ACHN (cell line): ENCODE data around the gene NINL.

Experiments used
- DNase-seq: peaks from one replicate; pipeline ENCODE4 v3.0.0-alpha.2; 2015
- in situ Hi-C: cut with HindIII; loops from 2 replicates; pipeline ENCODE4 v1.10.0; 2017; ENCODE audit warnings: low sequenced_read_pairs, low pct_ligation_motif_present, low pct_unique_long_range_greater_than_20kb

Gene NINL

DNA sequence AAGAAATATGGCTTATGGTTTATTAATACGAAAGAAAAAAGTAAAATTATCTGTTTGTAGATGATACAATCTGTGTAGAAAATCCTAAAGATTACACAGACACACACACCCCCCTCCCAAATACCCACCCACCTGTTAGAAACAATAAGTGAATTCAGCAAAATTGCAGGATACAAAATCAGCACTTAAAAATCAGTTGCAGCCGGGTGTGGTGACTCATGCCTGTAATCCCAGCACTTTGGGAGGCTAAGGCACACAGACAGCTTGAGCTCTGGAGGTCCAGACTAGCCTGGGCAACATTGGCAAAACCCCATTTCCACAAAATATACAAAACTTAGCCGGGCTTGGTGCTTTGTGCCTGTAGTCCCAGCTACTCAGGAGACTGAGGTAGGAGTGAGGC, 42.3 kb downstream of the NINL start:
- in situ Hi-C loops: no loop called here
- peak; percentile 21 for DNase-seq

DNA sequence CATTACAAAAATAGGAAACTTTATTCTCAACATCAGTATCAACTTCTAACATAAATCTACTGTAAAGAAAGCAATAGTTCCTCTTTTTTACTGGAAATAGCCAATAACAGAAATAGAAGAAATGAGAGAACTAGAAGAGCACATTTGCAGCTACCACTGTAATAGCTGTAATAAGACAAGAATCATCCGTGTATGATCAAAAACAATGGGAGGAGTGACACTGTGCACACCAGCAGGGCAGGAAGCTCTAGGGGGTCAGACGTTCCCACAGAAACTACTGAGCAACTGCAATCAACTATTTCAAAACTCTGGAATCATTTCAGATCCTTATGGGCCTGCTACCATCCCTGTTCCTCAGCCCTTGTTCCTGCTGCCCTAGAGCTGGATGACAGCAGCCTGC, 43.7 kb downstream of the NINL start:
- no peak for DNase-seq

DNA sequence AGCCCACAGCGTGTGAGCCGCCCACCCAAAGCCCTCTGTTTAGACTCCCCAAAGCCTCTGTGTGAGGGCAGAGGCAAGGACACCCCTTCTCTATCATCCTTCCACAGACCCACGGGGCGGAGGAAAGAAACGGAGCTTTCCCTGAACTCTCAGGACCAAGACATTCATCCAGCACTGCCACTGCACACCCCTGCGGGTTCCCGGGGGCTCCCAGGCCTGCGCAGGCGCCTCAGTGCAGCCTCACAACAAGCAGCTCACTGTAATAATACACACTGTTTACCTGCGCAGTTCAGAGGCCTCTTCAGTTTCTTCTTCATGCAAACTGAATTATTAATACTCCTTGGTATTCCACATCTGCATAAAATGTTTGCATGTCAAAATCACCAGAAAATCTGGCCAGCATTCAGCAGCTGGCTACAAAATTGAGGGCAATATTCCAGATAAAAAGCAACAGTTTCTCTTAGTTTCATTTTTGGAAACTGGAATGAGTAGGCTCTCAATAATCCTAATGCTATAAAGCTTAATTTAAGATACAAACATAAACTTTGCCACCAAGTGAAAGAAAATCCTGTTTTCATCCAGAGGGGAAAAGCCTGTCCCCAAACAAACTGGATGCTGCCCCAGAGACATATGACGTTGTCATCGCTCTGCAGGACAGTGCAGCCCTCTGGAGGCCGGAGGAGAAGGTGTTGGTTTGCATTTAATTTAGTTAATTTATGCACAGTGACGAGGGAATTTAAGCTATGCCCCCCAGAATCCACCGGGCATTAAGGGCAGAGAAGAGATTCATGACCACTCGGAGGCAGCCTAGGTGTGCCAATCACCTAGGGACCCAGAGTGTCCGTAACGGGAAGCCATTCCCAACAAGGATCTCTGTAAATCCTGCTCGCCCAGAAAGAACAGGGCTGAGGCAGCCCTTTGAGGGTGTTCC, 45.3 kb downstream of the NINL start:
- DNase-seq: peak; percentile 34
- in situ Hi-C loops: no loop called here

More for the DNA sequence above, 43.7 kb downstream of the NINL start:
- in situ Hi-C loops: no loop called here

DNA sequence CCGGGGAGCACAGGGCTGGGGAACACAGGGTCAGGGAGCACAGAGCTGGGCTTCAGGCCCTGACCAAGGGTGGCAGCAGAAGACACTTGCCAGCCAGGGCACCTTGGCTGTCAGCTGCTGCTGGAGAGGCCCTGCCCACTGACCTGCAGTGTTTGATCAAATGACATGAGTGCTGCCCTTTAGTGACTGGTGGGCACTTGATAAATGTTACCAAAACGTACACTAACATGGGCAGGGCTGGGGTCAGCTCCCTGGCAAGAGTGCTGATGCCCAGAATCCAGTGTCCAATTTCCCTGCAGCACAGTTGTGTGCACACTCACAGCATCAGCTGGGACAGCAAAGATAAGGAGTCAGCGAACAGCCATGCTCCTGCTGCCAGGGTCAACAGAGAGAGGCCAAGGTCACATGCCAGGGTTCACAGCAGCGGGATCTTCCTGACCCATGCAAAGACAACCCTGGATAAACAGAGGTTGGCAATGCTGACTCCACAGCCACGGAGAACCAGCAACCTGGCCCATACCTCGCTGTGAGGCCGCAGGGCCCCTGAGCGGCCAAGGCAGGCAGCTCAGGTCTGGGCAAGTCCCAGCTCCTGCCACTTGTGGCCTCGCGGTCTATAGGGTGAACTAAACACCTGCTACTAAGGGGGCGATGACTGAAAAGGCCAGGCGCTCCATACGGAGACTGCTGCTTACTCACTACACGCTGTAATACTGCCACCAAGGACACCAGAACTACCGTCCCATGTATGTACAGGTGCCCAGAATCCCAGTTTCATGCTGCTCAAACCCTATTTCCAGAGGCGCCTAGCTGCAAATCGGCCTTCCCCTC, 46.3 kb downstream of the NINL start:
- in situ Hi-C loops: no loop called here
- DNase-seq: no peak

DNA sequence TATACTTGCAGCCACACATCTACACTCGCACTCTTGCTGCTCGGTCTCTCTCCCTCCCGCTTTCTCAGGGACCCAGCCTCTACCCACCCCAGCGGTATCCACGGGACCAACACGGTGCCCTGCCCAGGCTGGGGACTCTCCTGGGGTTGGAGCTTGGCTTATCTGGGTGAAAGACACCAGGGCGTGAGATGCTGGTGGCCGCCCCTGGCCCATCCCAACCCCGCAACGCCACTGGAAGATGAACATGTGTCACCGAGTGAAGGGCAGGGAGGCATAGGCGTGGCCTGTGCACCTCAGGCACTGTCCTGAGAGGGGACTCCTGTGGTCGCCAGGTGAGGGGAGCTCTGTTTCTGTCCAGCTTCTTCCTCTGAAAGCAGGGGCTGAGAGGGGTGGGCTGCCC, 47.4 kb downstream of the NINL start:
- DNase-seq: no peak
- in situ Hi-C loops: no loop called here

DNA sequence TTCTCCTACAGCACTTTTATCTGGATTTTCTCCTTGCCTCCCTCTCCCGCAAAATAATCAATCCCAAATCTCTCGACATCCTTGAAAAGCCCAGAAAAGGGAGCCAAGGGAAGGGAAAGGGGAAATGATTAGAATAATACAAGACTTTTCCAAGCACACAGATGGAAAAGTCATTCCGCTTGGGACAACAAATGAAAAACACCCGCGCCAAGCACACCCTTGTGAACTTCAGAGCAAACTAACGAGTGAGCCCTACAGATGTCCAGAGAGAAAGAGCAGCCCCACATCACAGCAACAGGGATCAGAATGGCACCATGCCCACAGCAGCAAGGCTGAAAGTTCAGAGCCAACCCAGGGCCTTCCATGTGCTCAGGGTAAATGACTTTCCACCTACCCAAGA, 49.6 kb downstream of the NINL start:
- in situ Hi-C loops: no loop called here
- DNase-seq: no peak

DNA sequence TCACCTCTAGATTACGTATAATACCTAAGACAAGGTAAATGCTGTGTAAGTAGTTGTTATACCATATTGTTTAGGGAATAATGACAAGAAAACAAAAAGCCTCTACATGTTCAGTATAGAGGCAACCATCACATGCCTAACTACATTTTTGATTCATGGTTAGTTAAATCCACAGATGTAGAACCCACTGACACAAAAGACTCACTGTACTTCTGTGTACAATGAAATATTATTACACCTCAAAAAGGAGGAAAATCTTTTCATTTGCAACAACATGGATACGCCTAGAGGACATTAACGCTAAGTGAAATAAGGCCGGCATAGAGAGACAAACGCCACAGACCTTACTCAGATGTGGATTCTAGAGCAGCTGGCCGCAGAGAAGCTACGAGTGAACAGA, 50.5 kb downstream of the NINL start:
- in situ Hi-C loops: no loop called here
- no peak for DNase-seq

DNA sequence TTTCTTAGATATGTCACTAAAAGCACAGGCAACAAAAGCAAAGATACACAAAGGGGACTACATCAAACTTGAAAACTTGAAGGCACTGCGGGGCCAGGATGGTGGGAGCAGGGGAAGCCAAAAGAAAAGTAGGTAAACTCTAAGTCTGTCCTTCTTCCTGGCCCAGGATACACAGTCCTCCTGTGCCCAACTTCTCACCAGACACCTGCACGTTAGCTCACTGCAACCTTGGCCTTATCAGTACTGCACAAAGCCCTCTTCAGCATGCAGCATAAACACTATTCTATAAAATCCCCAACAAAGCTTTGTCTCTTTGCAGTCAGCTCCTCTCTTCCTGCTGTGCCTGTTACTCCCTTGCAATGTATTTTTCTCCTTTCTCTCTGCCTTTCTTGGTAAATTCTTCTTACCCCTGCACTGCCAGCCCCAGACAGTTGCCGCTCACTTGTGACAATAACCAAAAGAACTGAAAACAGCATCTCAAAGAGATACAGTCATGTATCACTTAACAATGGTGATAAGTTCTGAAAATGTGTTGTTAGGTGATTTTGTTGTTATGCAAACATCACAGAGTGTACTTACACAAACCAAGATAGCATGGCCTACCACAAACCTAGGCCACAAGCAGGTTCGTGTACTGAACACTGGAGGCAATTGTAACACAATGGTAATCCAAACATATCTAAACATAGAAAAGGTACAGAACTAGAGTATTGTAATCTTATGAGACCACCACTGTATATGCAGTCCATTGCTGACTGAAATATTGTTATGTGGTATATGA, 51.2 kb downstream of the NINL start:
- no peak for DNase-seq
- in situ Hi-C loops: no loop called here

DNA sequence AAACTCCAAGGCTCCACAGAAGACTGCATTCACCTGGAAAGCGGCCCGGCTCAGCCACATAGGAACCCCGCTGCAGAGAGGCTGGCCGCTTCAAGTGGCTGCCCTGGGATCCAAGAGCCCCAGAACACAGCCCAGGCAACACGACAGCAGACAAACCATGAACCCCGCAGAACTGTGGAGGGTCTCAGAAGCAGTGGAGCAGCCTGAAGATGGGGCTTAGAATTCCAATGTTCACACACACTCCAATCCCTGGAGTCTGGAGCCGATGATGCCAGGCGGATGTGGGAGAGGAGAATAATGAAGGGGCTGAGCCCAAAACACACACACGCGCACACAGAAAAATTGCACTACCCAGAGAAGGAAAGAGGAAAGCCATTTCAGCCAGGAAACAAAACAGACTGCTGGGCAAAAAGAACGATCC, 52.4 kb downstream of the NINL start:
- DNase-seq: no peak
- in situ Hi-C loops: no loop called here

DNA sequence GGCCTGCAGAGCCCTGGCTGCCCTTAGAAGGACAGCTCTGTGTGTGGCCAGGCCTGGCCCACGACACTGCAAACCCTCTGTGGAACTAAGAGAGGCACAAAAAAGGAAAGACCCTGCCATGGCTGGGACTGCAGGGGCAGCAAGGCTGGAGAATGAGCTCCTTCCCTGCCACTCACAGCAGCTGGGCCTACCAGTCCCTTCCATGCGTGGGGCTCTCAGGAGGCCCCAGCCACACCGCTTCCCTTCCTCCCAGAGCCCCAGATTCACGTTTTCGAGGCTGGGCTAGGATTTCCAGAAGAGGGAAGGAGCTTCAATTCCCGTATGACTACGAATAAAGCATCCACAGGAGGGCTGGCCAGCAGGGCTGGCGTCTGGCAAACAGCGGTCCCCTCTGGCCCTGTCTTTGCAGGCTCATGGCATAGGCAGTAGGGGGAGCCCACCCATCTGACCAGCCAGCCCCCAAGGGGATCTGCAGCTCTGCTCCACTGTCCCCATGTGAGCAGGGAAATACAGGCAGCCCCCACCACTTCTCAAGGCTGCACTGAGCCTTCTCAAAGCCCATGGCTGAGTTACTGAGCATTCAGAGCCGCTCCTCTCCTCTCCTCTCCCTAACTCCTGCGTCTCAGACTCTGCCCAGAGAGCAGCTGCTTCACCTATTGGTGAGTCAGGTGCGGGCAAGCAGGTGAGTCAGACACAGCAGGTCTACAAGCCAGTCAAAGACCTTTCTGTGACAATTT, 53.1 kb downstream of the NINL start:
- in situ Hi-C loops: no loop called here

DNA sequence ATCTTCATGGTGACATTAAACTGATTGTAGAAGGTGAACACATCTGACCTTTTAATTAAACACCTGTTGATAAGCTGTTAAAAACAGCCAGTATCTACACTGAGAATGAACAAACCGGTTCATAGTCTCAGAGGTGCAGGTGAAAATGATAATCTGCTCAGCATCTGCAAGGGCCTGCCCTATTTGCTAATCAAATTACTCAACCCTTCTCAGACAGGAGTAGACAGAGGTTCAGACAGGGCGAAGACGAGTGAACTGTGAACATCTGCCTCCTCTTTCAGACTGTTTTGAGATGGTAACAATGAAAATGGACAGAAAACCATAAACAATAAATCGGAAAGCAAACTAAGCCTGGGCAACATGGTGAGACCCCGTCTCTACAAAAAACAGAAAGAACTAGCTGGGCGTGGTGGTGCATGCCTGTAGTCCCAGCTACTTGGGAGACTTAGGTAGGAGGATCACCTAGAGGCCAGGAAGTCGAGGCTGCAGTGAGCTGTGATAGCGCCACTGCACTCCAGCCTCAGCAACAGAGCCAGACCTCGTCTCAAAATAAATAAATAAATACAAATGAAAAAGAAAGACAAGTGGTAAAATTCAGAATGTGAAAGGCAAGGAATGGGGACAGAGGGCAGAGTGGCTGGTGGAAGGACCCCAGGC, 55.9 kb downstream of the NINL start:
- DNase-seq: no peak
- in situ Hi-C loops: no loop called here

More for the DNA sequence above, 53.1 kb downstream of the NINL start:
- DNase-seq: no peak

DNA sequence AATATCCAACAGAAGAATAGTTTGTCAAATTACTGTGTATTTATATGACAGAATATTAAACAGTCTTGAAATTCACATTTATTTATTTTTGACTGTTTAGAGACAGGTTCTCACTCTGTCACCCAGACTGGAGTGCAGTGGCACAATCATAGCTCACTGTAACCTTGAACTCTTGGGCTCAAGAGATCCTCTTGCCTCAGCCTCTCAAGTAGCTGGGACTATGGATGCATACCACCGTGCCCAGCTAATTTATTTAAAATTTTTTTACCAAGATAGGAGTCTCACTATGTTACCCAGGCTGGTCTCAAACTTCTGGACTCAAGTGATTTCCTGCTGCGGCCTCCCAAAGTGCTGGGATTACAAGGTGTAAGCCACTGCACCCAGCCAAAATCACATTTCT, 57.4 kb downstream of the NINL start:
- no peak for DNase-seq
- in situ Hi-C loops: no loop called here

DNA sequence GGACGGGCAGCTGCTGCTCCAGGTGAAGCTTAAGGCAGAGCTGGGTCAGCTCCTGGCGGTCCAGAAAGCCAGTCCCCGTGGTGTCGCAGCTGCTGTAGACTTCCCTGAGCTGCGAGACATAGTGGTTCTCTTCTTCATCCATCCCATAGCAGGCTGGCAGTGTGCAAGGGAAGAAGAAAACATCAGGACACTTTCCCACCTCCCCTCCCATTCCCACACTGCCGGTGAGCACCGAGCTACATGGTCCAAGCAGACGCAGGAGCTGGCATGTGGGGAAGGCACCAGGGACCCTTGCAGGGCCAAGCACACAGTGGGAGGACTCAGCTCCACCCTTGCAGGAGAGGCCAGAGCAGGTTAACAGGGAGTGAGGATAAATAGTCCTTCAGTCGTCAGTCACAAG, 58.9 kb downstream of the NINL start:
- no peak for DNase-seq
- in situ Hi-C loops: no loop called here

DNA sequence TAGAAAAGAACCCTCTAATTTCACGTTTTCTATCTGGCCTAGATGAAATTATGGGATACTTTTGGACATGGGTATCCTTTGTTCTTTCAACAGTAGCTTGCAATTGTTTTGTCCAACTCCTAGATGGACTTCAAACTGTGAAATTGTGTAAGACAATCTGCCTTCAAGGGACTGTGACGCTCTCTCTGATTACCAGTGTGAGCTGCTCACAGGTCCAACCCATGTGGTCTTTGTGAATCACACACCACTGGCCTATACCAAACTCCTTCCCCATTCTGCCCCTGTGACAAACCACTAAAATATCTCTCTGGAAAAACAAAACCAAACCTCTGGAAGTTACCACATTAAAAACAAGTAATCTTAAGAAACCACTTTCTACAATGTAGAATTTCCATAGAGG, 59.5 kb downstream of the NINL start:
- peak; percentile 74 for DNase-seq
- in situ Hi-C loops: no loop called here

DNA sequence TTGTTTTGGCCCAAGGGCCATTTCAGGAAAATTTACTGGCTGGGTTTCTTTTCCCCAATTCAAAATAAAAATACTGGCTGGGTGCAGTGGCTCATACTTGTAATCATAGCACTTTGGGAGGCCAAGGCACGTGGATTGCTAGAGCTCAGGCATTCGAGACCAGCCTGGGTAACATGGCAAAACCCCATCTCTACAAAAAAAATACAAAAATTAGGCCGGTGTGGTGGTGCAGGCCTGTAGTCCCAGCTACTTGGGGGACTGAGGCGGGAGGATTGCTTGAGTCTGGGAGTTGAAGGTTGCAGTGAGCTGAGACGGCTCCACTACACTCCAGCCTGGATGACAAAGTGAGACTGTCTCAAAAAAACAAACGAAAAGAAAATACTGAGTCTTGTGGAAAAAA, 60.0 kb downstream of the NINL start:
- in situ Hi-C loops: no loop called here

DNA sequence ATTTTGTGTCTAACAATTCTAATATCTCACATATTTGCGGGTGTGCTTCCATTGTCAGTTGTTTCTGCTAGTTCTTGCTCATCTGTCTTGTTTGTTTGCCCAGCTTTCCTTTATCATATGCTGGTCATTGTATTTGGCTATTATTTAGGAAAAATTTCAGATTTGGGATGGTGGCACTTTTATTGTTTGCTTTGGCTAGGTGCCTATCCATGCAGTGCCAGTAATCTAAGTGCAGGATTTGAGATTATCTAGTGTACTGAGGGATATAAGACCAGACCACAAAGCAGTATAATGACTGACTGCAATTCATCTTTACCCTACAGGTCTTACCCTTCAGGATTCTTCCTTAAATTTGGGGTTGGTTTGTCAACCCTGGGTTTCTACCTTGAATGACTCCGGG, 63.9 kb downstream of the NINL start:
- in situ Hi-C loops: no loop called here

More for the DNA sequence above, 60.0 kb downstream of the NINL start:
- no peak for DNase-seq

DNA sequence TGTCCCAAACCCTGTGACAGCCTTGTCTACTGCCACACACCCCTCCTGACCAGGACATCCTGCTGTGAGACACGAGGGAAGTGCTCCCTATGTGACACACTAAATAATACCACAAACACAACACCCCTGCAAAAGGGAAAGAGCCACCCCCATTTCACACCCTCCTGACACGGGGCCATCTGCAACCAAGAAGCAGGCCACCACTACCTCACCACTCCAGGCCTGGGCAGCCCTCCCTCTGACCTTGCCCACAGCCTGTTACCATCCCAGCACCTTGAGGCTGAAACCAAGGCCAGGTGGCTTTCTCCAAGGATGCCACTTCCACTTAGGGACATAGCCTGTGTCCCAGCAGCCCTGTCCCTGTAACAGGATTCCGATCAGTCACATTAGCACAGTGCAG, 68.2 kb downstream of the NINL start:
- in situ Hi-C loops: no loop called here
- no peak for DNase-seq

More for the DNA sequence above, 63.9 kb downstream of the NINL start:
- no peak for DNase-seq
